Measurements from ENCODE around the gene CHST8. TPM values are rescaled to one million over a fixed set of nuclear protein-coding genes. Genes with fewer than 3 reads are reported as not detected.
A peak's percentile ranks its signal among the peaks of the same experiment; 100 is the strongest.

CHST8 gene
- total RNA-seq, 2 donors from 2014 or later: 0.43 TPM; not detected in 1

- DNase-seq (ENCODE audit: low spot score): no peak
- Histone ChIP-seq H3K4me1 (peaks cover 0 to 51% of the 10 kb centered on the region in 2 donors), H3K36me3 (no peaks in the 10 kb centered on the region), H3K27ac (peak overlapping the region; percentile 90 to 95), H3K27me3 (no peaks in the 10 kb centered on the region), H3K9me3 (no peaks in the 10 kb centered on the region), H3K4me3 (peak overlapping the region; percentile 77 to 87)
- no peak for TF ChIP-seq CTCF (IDR thresholded peaks at IDR 0.05)
These were observed 176.3 kb downstream of the CHST8 start for GRCh38 chr19:33797802-33798671.

DNA sequence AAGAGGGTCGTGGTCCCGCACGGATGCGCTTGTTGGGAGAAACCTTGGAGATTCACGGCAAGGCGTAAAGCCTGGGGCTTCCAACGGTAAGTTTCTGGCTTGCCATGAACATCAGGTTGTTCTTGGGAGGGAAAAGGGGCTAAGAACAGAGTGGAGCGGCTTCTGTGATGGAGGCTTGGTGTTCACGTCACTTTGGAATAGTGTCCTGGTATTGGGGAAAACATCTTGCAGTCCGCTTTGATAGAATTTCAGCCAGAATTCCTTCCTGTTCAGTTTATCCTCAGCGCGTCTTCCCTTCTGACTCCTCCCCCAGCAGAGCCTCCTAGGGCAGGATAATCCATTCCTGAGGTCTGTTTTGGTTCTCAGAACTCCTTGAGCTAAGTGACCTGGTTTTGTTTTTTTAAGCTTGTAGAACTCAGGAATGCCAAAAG, 176.9 kb downstream of the CHST8 start:
- Histone ChIP-seq H3K4me1 (peaks cover 0 to 51% of the 10 kb centered on the region in 2 donors), H3K9me3 (no peaks in the 10 kb centered on the region), H3K27me3 (no peaks in the 10 kb centered on the region), H3K36me3 (no peaks in the 10 kb centered on the region), H3K27ac (peak overlapping the region; percentile 90 to 95), H3K4me3 (peak overlapping the region; percentile 77 to 87)
- DNase-seq (ENCODE audit: low spot score): no peak
- no peak for TF ChIP-seq CTCF (IDR thresholded peaks at IDR 0.05)

GRCh38 chr19:33799476-33799875, 177.7 kb downstream of the CHST8 start:
- no peak overlapping the region for H3K4me3 ChIP-seq
- H3K27ac ChIP-seq: peak overlapping the region in 1 of 2 donors; percentile 95
- no peak for DNase-seq (ENCODE audit: low spot score)
- peaks cover 0 to 56% of the 10 kb centered on the region in 2 donors for H3K4me1 ChIP-seq
- no peaks in the 10 kb centered on the region for H3K27me3 ChIP-seq
- no peak for TF ChIP-seq CTCF (IDR thresholded peaks at IDR 0.05)
- H3K9me3 ChIP-seq: no peaks in the 10 kb centered on the region
- no peaks in the 10 kb centered on the region for H3K36me3 ChIP-seq

- no peak overlapping the region for H3K4me3 ChIP-seq
- peaks cover 0 to 57% of the 10 kb centered on the region in 2 donors for H3K4me1 ChIP-seq
- H3K36me3 ChIP-seq: no peaks in the 10 kb centered on the region
- H3K27ac ChIP-seq: no peak overlapping the region
- TF ChIP-seq CTCF (IDR thresholded peaks at IDR 0.05): no peak
- DNase-seq (ENCODE audit: low spot score): no peak
- H3K9me3 ChIP-seq: no peaks in the 10 kb centered on the region
- no peaks in the 10 kb centered on the region for H3K27me3 ChIP-seq
These were observed 178.4 kb downstream of the CHST8 start for GRCh38 chr19:33800012-33800680.

DNA sequence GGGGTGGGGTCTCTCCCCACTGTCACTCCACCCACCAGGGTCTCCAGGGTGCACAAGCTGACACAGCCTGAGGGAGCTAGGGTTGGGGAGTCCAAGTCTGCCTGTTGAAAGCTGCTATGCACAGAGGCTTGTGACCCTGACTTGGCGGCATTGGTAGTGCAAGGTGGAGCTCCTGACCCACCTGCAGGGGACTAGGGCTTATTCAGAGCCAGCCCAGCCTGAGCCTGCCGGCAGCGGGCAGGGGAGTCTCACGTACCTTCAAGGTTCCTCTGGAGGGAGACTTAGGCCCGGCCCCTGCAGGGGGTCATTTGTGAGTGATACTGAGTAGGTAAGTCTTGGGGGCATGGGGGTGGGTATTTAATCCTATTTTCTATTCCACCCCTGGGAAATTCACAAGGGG, 179.7 kb downstream of the CHST8 start:
- no peaks in the 10 kb centered on the region for H3K27me3 ChIP-seq
- DNase-seq (ENCODE audit: low spot score): no peak
- no peak overlapping the region for H3K27ac ChIP-seq
- H3K9me3 ChIP-seq: no peaks in the 10 kb centered on the region
- no peaks in the 10 kb centered on the region for H3K36me3 ChIP-seq
- H3K4me1 ChIP-seq: peaks cover 0 to 69% of the 10 kb centered on the region in 2 donors
- no peak for TF ChIP-seq CTCF (IDR thresholded peaks at IDR 0.05)
- no peak overlapping the region for H3K4me3 ChIP-seq
